Neural progenitor cell (in vitro differentiated cells): ENCODE measurements around the gene ASB3.

ENCODE experiments used
- CTCF ChIP-seq: fragments of 200-600 bp; sonication (generic); IDR thresholded peaks from 2 replicates; pipeline ENCODE4 v1.5.1; 2017; ENCODE audit warnings: antibody characterized with exemption, mild to moderate bottlenecking
- EZH2 ChIP-seq: fragments of 200-600 bp; sonication (generic); IDR thresholded peaks from 2 replicates; pipeline ENCODE4 v1.6.1; 2017; ENCODE audit warnings: antibody characterized with exemption, mild to moderate bottlenecking, moderate library complexity

- TF ChIP-seq CTCF (no peak), EZH2 (peak; percentile 40)
Observed at GRCh38 chr2:53786705-53787613, at the start of gene ASB3, which contains the start of gene ERLEC1.
